Neural progenitor cell (in vitro differentiated cells): ENCODE results near the gene CASP12.

Experiments
- EZH2 ChIP-seq: fragments of 200-600 bp; sonication (generic); IDR thresholded peaks from 2 replicates; pipeline ENCODE4 v1.6.1; 2017; ENCODE audit warnings: antibody characterized with exemption, mild to moderate bottlenecking, moderate library complexity
- TF ChIP-seq, protein P1 (sequence below): fragments of 200-600 bp; sonication (generic); IDR thresholded peaks from 2 replicates; pipeline ENCODE4 v1.5.1; 2017; ENCODE audit warnings: antibody characterized with exemption, mild to moderate bottlenecking

DNA sequence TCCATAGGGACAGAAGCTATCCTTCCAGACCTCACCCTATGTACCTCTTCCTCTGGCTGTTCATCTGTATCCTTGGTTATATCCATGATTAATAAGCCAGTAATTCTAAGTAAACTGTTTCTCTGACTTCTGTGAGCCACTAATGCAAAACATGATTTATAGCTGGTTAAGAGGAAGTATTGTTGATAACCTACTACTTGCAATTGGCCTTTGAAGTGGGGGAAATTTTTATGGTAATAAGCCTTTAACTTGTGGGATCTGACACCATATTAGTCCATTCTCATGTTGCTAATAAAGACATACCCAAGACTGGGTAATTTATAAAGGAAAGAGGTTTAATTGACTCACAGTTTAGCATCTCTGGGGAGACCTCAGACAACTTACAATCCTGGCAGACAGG is 21.9 kb downstream of the CASP12 start:
- TF ChIP-seq, protein P1, sequence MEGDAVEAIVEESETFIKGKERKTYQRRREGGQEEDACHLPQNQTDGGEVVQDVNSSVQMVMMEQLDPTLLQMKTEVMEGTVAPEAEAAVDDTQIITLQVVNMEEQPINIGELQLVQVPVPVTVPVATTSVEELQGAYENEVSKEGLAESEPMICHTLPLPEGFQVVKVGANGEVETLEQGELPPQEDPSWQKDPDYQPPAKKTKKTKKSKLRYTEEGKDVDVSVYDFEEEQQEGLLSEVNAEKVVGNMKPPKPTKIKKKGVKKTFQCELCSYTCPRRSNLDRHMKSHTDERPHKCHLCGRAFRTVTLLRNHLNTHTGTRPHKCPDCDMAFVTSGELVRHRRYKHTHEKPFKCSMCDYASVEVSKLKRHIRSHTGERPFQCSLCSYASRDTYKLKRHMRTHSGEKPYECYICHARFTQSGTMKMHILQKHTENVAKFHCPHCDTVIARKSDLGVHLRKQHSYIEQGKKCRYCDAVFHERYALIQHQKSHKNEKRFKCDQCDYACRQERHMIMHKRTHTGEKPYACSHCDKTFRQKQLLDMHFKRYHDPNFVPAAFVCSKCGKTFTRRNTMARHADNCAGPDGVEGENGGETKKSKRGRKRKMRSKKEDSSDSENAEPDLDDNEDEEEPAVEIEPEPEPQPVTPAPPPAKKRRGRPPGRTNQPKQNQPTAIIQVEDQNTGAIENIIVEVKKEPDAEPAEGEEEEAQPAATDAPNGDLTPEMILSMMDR, result no peak
- no peak for TF ChIP-seq EZH2
